ENCODE data around the gene TENT5A. TPM values are rescaled to one million over a fixed set of nuclear protein-coding genes. Genes with fewer than 3 reads are reported as not detected.

TENT5A gene
- total RNA-seq, 6 experiments from 2014 or later: 52.7 to 67.2 (median 62.0) TPM

GRCh38 chr6:81713205-81713604, 39.3 kb downstream of the TENT5A start:
- peaks cover 4% of the 10 kb centered on the region; the same call in 1 of the 2 replicates for H3K36me3 Mint-ChIP-seq (ENCODE audit: low read depth)
- no peak for TF ChIP-seq CTCF (IDR thresholded peaks at IDR 0.05)
- no peak for DNase-seq
- H3K4me3 Mint-ChIP-seq: no peak overlapping the region
- H3K27ac Mint-ChIP-seq: no peak overlapping the region
- H3K4me1 Mint-ChIP-seq (ENCODE audit: low read depth): peaks cover 17% of the 10 kb centered on the region
- no peaks in the 10 kb centered on the region for H3K27me3 Mint-ChIP-seq (ENCODE audit: insufficient read depth)
- no peaks in the 10 kb centered on the region for H3K9me3 Mint-ChIP-seq

- Mint-ChIP-seq H3K4me3 (no peak overlapping the region), H3K36me3 (ENCODE audit: low read depth) (peaks cover 4% of the 10 kb centered on the region; the same call in 1 of the 2 replicates), H3K27me3 (ENCODE audit: insufficient read depth) (no peaks in the 10 kb centered on the region), H3K9me3 (no peaks in the 10 kb centered on the region), H3K4me1 (ENCODE audit: low read depth) (no peaks in the 10 kb centered on the region; the same call in 1 of the 2 replicates), H3K27ac (no peak overlapping the region)
- DNase-seq: no peak
- TF ChIP-seq CTCF (IDR thresholded peaks at IDR 0.05): no peak
Observed at GRCh38 chr6:81708113-81708699, 44.3 kb downstream of the TENT5A start.

GRCh38 chr6:81704700-81705099, 47.8 kb downstream of the TENT5A start:
- H3K4me3 Mint-ChIP-seq: no peak overlapping the region
- no peak overlapping the region for H3K27ac Mint-ChIP-seq
- H3K27me3 Mint-ChIP-seq (ENCODE audit: insufficient read depth): no peaks in the 10 kb centered on the region
- TF ChIP-seq CTCF (IDR thresholded peaks at IDR 0.05): no peak
- peaks cover 16% of the 10 kb centered on the region for H3K4me1 Mint-ChIP-seq (ENCODE audit: low read depth)
- no peak for DNase-seq
- H3K9me3 Mint-ChIP-seq: no peaks in the 10 kb centered on the region
- no peaks in the 10 kb centered on the region for H3K36me3 Mint-ChIP-seq (ENCODE audit: low read depth)

- H3K27ac Mint-ChIP-seq: no peak overlapping the region
- H3K27me3 Mint-ChIP-seq (ENCODE audit: insufficient read depth): peaks cover 1% of the 10 kb centered on the region; the same call in 1 of the 2 replicates
- H3K9me3 Mint-ChIP-seq: no peaks in the 10 kb centered on the region
- no peaks in the 10 kb centered on the region for H3K36me3 Mint-ChIP-seq (ENCODE audit: low read depth)
- no peak overlapping the region for H3K4me3 Mint-ChIP-seq
- TF ChIP-seq CTCF (IDR thresholded peaks at IDR 0.05): no peak
- no peak for DNase-seq
- peaks cover 35% of the 10 kb centered on the region for H3K4me1 Mint-ChIP-seq (ENCODE audit: low read depth)
Observed at GRCh38 chr6:81700414-81700813, 52.1 kb downstream of the TENT5A start.

- Mint-ChIP-seq H3K36me3 (ENCODE audit: low read depth) (no peaks in the 10 kb centered on the region), H3K4me1 (ENCODE audit: low read depth) (peaks cover 38% of the 10 kb centered on the region), H3K27ac (no peak overlapping the region; the same call in 1 of the 2 replicates), H3K9me3 (no peaks in the 10 kb centered on the region), H3K4me3 (no peak overlapping the region), H3K27me3 (ENCODE audit: insufficient read depth) (peaks cover 1% of the 10 kb centered on the region; the same call in 1 of the 2 replicates)
- no peak for TF ChIP-seq CTCF (IDR thresholded peaks at IDR 0.05)
- DNase-seq: peak; percentile 10
Observed at GRCh38 chr6:81697559-81697958, 54.9 kb downstream of the TENT5A start.

Data from HFFc6 (cell line).